K562 (cell line): Measurements from ENCODE around the gene AGAP3. TPM values are rescaled to one million over a fixed set of nuclear protein-coding genes. Genes with fewer than 3 reads are reported as not detected.

ENCODE experiments used
- ATF4 ChIP-seq: fragments of 450-650 bp; formaldehyde crosslinking; IDR thresholded peaks from 2 replicates; pipeline ENCODE4 v1.4.0; 2022; ENCODE audit warnings: mild to moderate bottlenecking, moderate library complexity
- CAMTA2 ChIP-seq: fragments of 250-450 bp; sonication (Bioruptor Pico); conservative IDR thresholded peaks from 2 replicates; pipeline ENCODE4 v1.5.1; 2022
- CC2D1A ChIP-seq: fragments of 450-650 bp; IDR thresholded peaks from 2 replicates; pipeline ENCODE4 v1.6.1; 2017; ENCODE audit warnings: mild to moderate bottlenecking
- CHD1 ChIP-seq: fragments of 200-600 bp; sonication (generic); IDR thresholded peaks from one replicate; pipeline ENCODE4 v1.6.1; 2012; ENCODE audit warnings: mild to moderate bottlenecking, moderate library complexity, low read length, inconsistent platforms
- CLOCK ChIP-seq: fragments of 250-450 bp; sonication (Bioruptor Pico); IDR thresholded peaks from 2 replicates; pipeline ENCODE4 v1.4.0; 2020; ENCODE audit warnings: mild to moderate bottlenecking, moderate library complexity, borderline replicate concordance
- E2F6 ChIP-seq, 2 experiments: IDR thresholded peaks; 2 replicates each; pipeline ENCODE4 v1.6.1; 2011; ENCODE audit warnings: borderline replicate concordance in 1 of 2, control low read depth in 1 of 2, low read depth in 1 of 2, low read length in 1 of 2, mild to moderate bottlenecking in 1 of 2, mixed read lengths in 1 of 2, moderate library complexity in 1 of 2; ENCODE audit not compliant: insufficient read depth in 1 of 2, insufficient read length in 1 of 2, poor library complexity in 1 of 2, severe bottlenecking in 1 of 2; ENCODE audit errors: extremely low read depth in 1 of 2
- ERF ChIP-seq: fragments of 450-650 bp; formaldehyde crosslinking; IDR thresholded peaks from 2 replicates; pipeline ENCODE4 v1.4.0; 2020; ENCODE audit warnings: mild to moderate bottlenecking, mixed read lengths
- HDAC2 ChIP-seq: fragments of 450-650 bp; IDR thresholded peaks from 2 replicates; pipeline ENCODE4 v1.6.1; 2016; ENCODE audit warnings: mild to moderate bottlenecking
- HEY1 ChIP-seq: fragments of 250-450 bp; sonication (Bioruptor Pico); IDR thresholded peaks from 2 replicates; pipeline ENCODE4 v1.5.0; 2020; ENCODE audit warnings: mild to moderate bottlenecking, moderate library complexity, borderline replicate concordance
- KLF6 ChIP-seq: fragments of 250-450 bp; sonication (Bioruptor Pico); IDR thresholded peaks from 2 replicates; pipeline ENCODE4 v1.4.0; 2020; ENCODE audit warnings: mild to moderate bottlenecking, moderate library complexity, borderline replicate concordance
- NCOR1 ChIP-seq: fragments of 450-650 bp; IDR thresholded peaks from 2 replicates; pipeline ENCODE4 v1.6.1; 2016; ENCODE audit warnings: mild to moderate bottlenecking, moderate library complexity
- PHB ChIP-seq: fragments of 250-450 bp; sonication (Bioruptor Pico); IDR thresholded peaks from 2 replicates; pipeline ENCODE4 v1.5.0; 2021
- RFX5 ChIP-seq: IDR thresholded peaks from 2 replicates; pipeline ENCODE4 v1.6.1; 2011; ENCODE audit warnings: low read depth, mild to moderate bottlenecking, improper control_type of control experiment, low read length
- RFX7 ChIP-seq: fragments of 250-450 bp; sonication (Bioruptor Pico); IDR thresholded peaks from 2 replicates; pipeline ENCODE4 v1.5.1; 2021; ENCODE audit warnings: mild to moderate bottlenecking
- SMARCE1 ChIP-seq: fragments of 450-650 bp; IDR thresholded peaks from 2 replicates; pipeline ENCODE4 v1.7.1; 2016; ENCODE audit warnings: mild to moderate bottlenecking
- SPI1 ChIP-seq: IDR thresholded peaks from 2 replicates; pipeline ENCODE4 v1.6.1; 2011; ENCODE audit warnings: low read depth, low read length, control low read depth, borderline replicate concordance
- ZC3H11A ChIP-seq: IDR thresholded peaks from 2 replicates; pipeline ENCODE4 v1.6.1; 2012; ENCODE audit warnings: low read depth, low read length, improper control_type of control experiment
- ZNF197 ChIP-seq: fragments of 200-800 bp; sonication (Bioruptor generic); IDR thresholded peaks from 2 replicates; pipeline ENCODE4 v1.6.1; 2016; ENCODE audit warnings: low read depth, missing genetic modification characterization, missing compliant biosample characterization
- ZNF354B ChIP-seq: fragments of 250-450 bp; sonication (Bioruptor Pico); IDR thresholded peaks from 2 replicates; pipeline ENCODE4 v1.4.0; 2020
- ZNF449 ChIP-seq: fragments of 250-450 bp; sonication (Bioruptor Pico); IDR thresholded peaks from 2 replicates; pipeline ENCODE4 v1.8.0; 2022; ENCODE audit warnings: moderate library complexity, mild to moderate bottlenecking, inconsistent platforms
- ZNF830 ChIP-seq: fragments of 250-450 bp; sonication (Bioruptor Pico); IDR thresholded peaks from 2 replicates; pipeline ENCODE4 v1.5.0; 2021; ENCODE audit warnings: mild to moderate bottlenecking
- polyA plus RNA-seq, 8 experiments: library from polyadenylated mRNA; depleted of rRNA in 4 of 8; stranded (reverse) in 5 of 8; unstranded in 3 of 8; fragments of >200 nt; fragmentation: Nextera tagmentation in 2 of 8; fragmentation: Illumina TruSeq in 1 of 8; extraction: Ambion mirVana in 2 of 8; extraction: Trizol in 1 of 8; gene quantifications; 2 replicates each; pipeline versions ENCODE4 v1.2.1 to v1.2.3, GENCODE V29; 2011 to 2014; ENCODE audit warnings: inconsistent platforms in 1 of 8, missing spikeins in 1 of 8
- total RNA-seq, 7 experiments: library from RNA; depleted of rRNA in 6 of 7; stranded (reverse); fragments of >200 nt in 6 of 7; fragmentation: Illumina TruSeq in 2 of 7; extraction: Trizol in 2 of 7; gene quantifications; 2 replicates each; pipeline versions ENCODE4 v1.2.1 to v1.2.3, GENCODE V29; 2011 to 2021; ENCODE audit warnings: low replicate concordance in 1 of 7

Gene AGAP3
- total and polyA plus RNA-seq, 9 of the 15 experiments (the other 6 are each of a cell fraction or from before 2014, with no cell fraction given), result 3.4 to 208 (median 62.2) TPM

- TF ChIP-seq RFX5 (0 out of 2 replicates have a peak, but pooled peaks have one; percentile 16), ERF (CRISPR knock-in tag) (peak; percentile 93), ZC3H11A (0 out of 2 replicates have a peak, but pooled peaks have one; percentile 20), KLF6 (0 out of 2 replicates have a peak, but pooled peaks have one; percentile 7), RFX7 (CRISPR knock-in tag) (0 out of 2 replicates have a peak, but pooled peaks have one; percentile 68), CAMTA2 (CRISPR knock-in tag) (0 out of 2 replicates have a peak, but pooled peaks have one; percentile 64), ZNF449 (peak; percentile 41; the same call in 1 of the 2 replicates), PHB (peak; percentile 57; the same call in 1 of the 2 replicates), CHD1 (peak; percentile 28), NCOR1 (no peak), CC2D1A (peak; percentile 12; the same call in 1 of the 2 replicates), ZNF830 (CRISPR knock-in tag) (peak; percentile 50; the same call in 1 of the 2 replicates), ATF4 (CRISPR knock-in tag) (peak; percentile 56), SPI1 (peak; percentile 72; the same call in 1 of the 2 replicates), CLOCK (CRISPR knock-in tag) (0 out of 2 replicates have a peak, but pooled peaks have one; percentile 21), SMARCE1 (0 out of 2 replicates have a peak, but pooled peaks have one; percentile 20), HEY1 (no peak), HDAC2 (no peak), E2F6 (IDR thresholded peaks at IDR 0.05; ENCODE audit: borderline replicate concordance in 1 of 2, extremely low read depth in 1 of 2, insufficient read depth in 1 of 2, insufficient read length in 1 of 2, low read depth in 1 of 2, low read length in 1 of 2, poor library complexity in 1 of 2, severe bottlenecking in 1 of 2) (peak in 1 of 2 experiments; percentile 9), ZNF197 (CRISPR knock-in tag) (no peak), ZNF354B (CRISPR knock-in tag) (no peak)
Measured at GRCh38 chr7:151057506-151057988, 28.7 kb upstream of the AGAP3 start, which contains the start of gene CDK5 (continued).
